T-helper 22 cell (primary cell): ENCODE measurements around the gene KIF25.
"Not testable (repeated sequence)": the region's sequence is repeated elsewhere in the genome, so short reads cannot be mapped to it uniquely, and the experiment has no call there.

Experiments used
- DNase-seq: peaks from one replicate; pipeline ENCODE4 v3.0.0-alpha.2; 2020; ENCODE audit warnings: low read depth

KIF25 gene

GRCh38 chr6:167995731-167996151, 1.7 kb upstream of the KIF25 start:
- no peak for DNase-seq

GRCh38 chr6:167996424-167997199, 859 bp upstream of the KIF25 start:
- no peak for DNase-seq

GRCh38 chr6:167998215-167998614, 744 bp downstream of the KIF25 start:
- DNase-seq, result no peak

GRCh38 chr6:168000198-168001028, 2.9 kb downstream of the KIF25 start:
- no peak for DNase-seq

DNA sequence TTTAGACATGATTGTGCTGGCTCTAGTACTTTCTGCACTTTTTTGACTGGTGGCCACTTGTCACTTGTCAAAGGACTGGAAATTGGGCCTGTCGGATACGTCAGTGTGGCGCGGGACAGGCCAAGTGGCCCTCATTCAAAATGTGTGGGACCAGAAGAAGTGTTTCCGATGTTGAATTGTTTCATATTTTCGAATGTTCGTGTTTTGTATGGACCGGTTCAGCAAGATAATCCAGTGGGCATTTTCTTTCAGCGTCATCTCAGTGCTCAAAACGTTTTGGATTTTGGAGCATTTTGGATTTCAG, 3.5 kb downstream of the KIF25 start:
- no peak for DNase-seq

DNA sequence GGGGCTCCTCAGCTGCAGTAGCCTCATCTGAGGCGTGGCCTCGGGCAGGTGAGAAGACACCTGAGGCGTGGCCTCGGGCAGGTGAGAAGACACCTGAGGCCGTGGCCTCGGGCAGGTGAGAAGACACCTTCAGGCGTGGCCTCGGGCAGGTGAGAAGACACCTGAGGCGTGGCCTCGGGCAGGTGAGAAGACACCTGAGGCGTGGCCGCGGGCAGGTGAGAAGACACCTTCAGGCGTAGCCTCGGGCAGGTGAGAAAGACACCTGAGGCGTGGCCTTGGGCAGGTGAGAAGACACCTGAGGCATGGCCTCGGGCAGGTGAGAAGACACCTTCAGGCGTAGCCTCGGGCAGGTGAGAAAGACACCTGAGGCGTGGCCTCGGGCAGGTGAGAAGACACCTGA, 4.0 kb downstream of the KIF25 start:
- DNase-seq, result not testable (repeated sequence)

- no peak for DNase-seq
Observed at GRCh38 chr6:168002804-168003203, 5.3 kb downstream of the KIF25 start.

DNA sequence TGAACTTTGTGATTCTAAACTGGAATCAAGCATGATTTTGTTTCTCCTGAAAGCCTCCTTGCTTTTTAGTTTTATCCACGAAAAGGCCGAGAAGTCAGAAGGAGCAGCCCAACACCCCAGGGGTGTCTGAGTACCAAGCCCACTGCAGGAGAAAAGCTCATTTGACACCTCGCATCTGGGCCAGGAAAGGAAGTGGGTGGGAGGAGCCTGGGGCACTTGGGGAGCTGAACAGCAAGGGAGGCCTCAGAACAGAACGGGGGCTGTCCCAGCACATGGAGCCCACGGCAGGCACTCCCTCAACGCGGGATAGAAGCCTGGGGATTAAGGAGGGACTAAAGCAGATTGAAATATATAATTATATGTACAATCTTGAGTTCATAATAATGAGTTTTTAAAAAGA, 6.6 kb downstream of the KIF25 start:
- no peak for DNase-seq

- DNase-seq, result no peak
Observed at GRCh38 chr6:168004945-168005344, 7.5 kb downstream of the KIF25 start.

DNA sequence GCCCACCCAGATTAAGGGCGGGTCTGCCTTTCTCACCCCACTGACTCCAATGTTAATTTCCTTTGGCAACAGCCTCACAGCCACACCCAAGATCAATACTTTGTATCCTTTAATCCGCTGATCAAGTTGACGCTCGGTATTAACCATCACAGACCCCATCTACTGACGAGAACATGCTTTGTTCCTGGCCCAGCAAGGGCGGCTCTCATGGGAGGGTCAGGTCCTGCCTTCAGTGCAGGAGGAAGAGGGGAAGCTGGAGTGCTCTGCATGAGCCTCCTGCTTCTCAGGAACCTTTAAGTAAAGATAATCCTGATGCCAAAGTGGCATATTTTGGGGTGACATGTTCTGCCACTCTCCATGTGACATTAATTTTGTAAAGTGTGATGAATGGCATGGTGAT, 8.3 kb downstream of the KIF25 start:
- no peak for DNase-seq

DNA sequence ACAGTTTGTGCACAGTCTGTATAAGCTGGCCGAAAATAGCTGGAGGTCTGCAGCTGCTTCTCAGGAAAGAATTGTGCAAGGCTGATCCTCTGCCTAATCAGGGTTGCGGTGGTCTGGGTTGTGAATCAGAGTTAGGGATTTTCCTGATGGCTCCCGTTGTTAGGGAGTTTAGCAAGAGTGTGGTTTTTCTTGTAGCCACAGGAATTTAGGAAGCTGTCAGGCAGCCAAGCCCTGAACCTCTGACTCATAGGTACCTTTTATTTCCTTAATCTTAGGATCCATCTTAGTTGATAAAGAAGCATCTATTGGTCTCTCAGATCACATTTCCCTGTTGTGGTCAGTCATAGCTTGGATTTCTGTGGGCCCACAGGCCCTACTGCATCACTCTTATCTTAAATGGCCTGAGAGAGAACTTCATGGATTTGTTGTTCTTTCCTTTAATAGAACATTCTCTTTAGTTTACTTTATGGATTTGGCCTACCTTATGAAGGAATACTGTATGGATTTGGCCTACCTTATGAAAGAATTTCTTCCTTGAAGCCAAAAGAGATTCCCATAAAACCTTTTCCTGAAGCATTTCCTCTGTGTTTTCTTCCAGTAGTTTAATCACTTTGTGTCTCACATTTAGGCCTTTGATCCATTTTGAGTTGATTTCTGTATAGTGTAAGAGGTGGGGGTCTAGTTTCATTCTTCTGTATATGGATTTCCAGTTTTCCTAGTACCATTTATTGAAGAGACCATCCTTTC, 10.3 kb downstream of the KIF25 start:
- DNase-seq, result no peak

- no peak for DNase-seq
Observed at GRCh38 chr6:168009331-168009730, 11.9 kb downstream of the KIF25 start.

DNA sequence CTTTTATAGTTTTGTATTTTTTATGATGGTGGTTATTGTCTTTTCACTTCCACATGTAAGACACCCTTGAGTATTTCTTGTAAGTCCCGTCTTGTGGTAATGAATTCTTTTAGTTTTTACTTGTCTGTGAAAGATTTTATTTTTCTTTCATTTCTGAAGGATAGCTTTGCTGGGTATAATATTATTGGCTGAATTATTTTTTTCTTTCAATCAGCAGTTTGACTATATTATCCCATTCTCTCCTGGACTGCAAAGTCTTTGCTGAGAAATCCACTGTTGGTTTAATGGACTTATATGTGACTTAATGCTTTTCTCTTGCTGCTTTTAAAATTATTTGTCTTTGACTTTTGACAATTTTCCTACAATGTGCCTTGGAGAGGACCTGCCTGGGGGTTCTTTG, 13.8 kb downstream of the KIF25 start:
- DNase-seq, result no peak

GRCh38 chr6:168012431-168013249, 15.2 kb downstream of the KIF25 start:
- DNase-seq, result no peak

DNA sequence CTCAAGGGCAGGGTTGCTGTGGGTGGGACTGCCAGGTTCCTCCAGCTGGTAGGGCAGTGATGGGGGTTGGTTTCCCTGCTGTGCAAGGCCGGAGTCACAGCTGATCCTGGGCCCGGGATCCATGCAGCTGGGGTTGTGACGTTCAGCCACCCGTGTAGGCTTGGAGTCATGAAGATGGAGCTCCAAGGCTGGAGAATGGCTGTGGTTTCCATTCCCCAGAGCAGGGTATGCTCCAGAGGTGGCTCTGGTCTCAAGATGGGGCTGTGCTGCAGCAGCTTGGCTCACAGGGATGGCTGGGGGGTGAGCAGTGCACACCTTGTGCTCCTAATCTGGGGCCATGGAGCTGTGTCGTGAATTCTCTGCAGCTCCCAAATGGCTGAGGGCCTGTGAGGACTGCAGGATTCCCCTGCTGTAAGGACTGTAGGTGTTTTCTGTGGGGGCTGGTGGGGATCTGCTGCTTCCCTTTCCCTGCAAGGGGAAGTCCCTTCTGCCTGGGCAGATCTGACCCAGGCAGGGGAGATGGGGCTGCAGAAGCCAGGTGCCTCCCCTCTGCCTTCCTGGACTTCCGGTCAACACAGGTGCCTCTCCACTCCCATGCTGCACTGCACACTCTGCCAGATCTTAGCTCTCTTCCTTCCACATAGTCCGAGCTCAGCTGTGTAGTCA, 15.9 kb downstream of the KIF25 start:
- DNase-seq, result no peak

DNA sequence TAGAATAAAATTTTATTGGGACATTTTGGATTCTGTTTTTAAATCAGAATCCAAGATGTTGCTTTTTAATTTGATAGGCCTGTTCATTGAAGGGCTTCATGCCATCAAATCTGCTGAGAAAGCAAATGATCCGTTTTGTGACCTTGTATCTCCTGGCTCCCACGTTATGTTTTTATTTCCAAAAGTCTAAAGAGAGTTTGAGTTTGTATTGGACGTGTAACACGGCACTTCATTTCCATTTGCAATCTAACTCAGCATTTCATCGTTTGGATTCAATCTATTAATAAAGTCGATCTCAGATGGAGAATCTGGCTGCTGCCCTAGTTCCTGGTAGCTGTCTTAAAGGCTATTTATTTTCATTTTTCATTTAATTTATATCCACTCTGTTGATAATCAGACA, 17.0 kb downstream of the KIF25 start:
- DNase-seq, result no peak

DNA sequence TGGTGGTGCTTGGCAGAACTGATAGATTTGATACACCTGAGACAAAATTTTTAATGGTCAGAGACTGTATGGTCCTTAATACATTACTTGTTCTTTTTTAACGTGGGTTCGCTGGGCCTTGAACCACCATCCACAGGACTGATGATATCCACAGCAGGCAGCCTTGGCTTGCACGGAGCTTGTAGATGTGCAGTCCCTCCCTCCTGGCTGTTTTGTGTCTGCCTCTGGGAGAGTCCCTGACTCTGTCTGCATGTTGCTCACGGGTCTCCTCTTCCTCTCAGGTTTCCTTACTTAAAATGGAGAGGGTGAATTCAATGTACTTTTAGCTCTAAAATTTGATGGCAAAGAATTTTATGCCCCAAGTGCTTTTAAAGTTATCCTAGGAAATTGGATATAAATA, 17.5 kb downstream of the KIF25 start:
- DNase-seq, result no peak

DNA sequence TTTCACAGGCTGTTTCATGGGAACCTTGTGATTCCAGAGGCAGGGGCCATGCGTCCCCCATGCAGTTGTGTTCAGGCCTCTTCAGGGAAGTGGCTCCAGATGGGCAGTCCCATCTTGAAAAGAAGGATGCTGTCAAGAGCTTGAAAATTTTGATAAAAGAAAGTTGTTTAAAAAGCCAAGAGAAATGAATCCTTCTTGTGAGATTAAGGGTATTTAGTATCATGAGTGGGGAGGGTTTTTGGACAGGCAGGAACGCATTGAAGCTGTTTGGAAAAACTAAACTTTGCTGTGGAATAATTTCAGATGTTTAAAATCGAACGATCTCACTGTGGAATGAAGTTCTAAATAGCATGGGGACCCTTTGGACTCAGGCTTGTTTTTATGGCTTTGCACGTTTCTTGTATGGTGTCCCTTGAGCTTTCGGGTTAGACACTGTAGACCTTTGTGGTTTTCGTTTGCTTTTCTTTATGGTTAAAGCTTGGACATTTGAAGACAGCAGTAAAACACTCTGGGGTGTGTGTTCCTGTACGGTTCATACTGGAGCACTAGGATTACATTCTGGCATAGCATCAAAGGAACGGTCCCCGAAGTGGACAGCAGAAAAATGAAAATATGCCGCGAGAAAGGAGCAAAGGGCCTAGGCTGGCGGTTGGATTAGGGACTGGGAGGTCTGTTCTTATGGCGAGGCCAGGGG, 18.2 kb downstream of the KIF25 start:
- DNase-seq, result no peak

DNA sequence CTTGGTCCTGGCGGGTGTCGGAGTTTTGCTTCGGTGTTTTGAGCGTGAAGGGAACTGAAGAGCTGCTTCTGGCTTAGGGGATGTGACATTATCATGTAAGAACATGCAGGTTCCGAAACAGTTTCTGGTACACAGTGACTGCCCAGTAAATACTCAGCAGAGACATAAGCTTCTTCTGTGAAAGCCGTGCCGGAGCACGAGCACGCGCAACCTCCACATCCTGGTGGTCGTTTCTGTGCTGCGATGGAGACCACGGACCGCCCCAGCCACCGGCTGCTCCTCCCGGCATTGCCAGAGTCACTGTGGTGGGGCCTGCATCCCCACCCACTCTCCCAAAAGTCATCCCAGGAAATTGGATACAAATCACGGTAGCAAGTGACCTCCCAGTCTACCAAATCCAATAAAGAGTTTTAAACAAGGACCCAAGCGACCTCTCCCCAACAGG, 18.7 kb downstream of the KIF25 start:
- DNase-seq, result no peak

GRCh38 chr6:168016721-168017525, 19.5 kb downstream of the KIF25 start:
- no peak for DNase-seq
